HG02588 (cell line): ENCODE measurements around the gene C6orf62.
A peak's percentile ranks its signal among the peaks of the same experiment; 100 is the strongest.
"Not testable (repeated sequence)": the region's sequence is repeated elsewhere in the genome, so short reads cannot be mapped to it uniquely, and the experiment has no call there.

ENCODE experiments used
- ATAC-seq: cut with Tn5 transposase; IDR thresholded peaks from one replicate; pipeline ENCODE4 v1.9.1; 2021; ENCODE audit warnings: mild to moderate bottlenecking, moderate library complexity; ENCODE audit not compliant: unreplicated experiment

Gene C6orf62

GRCh38 chr6:24743265-24743943, 24.4 kb upstream of the C6orf62 start:
- ATAC-seq, result peak; percentile 81

DNA sequence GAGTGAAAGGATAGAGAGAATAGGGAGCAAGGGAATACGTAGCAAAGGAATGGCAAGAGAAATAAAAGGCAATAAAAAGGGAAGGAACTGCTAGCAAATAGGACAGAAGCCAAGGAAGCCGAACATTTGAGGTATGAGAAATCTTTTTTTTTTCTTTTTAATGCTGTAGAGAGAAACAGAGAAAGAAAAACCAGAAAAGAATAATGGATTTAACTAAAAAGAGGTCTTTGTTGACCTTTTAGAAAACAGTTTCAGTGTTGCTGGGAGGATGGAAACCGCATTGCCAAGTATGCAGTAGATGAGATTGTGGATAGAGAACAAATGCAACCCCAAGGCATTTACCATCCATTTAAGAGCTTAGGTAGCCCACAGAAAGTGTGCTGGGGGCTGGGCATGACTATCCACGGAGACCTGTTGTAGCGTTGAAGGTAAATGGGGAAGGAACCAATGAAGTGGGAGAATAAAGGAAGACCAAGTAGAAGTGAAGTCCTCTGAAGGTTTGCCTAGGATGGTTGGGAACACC, 23.3 kb upstream of the C6orf62 start:
- no peak for ATAC-seq

DNA sequence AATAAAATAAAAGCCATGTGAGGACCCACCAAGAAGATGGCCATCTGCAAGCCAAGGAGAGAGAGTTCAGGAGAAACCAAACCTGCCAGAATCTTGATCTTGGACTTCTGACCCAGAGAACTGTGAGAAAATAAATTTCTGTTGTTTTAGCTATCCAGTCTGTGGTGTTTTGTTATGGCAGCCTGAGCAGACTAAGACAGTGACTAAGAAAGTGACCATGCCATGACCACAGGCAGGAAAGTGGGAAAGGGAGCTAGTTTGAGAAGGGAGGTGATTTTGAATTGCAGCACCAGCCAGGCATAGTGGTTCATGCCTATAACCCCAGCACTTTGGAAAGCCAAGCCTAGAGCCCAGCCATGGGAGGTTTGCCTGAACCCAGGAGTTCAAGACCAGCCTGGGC, 21.9 kb upstream of the C6orf62 start:
- ATAC-seq, result no peak

GRCh38 chr6:24738741-24739140, 19.8 kb upstream of the C6orf62 start:
- no peak for ATAC-seq

- ATAC-seq, result not testable (repeated sequence)
Observed at GRCh38 chr6:24734710-24735109, 15.8 kb upstream of the C6orf62 start.

DNA sequence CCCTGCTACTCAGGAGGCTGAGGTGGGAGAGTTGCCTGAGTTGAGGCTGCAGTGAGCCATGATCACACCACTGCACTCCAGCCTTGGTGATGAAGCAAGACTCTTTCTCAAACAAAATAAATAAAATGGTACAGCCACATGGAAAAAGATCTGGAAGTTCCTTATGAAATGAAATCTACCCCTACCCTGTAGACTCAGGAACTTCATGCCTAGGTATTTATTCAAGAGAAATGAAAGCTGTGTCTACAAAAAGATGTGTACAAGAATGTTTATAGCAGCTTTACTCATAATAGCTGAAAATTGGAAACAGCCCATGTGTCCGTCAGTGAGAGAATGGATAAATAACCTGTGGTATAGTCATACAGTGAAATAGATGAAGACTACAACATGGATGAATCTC, 15.2 kb upstream of the C6orf62 start:
- ATAC-seq, result no peak

GRCh38 chr6:24731456-24732134, 12.6 kb upstream of the C6orf62 start:
- ATAC-seq, result not testable (repeated sequence)

GRCh38 chr6:24730653-24731052, 11.7 kb upstream of the C6orf62 start:
- ATAC-seq, result not testable (repeated sequence)

- ATAC-seq, result no peak
Observed at GRCh38 chr6:24723270-24723669, 4.3 kb upstream of the C6orf62 start.

- peak; percentile 45 for ATAC-seq
Observed at GRCh38 chr6:24721461-24722215, 2.7 kb upstream of the C6orf62 start.

DNA sequence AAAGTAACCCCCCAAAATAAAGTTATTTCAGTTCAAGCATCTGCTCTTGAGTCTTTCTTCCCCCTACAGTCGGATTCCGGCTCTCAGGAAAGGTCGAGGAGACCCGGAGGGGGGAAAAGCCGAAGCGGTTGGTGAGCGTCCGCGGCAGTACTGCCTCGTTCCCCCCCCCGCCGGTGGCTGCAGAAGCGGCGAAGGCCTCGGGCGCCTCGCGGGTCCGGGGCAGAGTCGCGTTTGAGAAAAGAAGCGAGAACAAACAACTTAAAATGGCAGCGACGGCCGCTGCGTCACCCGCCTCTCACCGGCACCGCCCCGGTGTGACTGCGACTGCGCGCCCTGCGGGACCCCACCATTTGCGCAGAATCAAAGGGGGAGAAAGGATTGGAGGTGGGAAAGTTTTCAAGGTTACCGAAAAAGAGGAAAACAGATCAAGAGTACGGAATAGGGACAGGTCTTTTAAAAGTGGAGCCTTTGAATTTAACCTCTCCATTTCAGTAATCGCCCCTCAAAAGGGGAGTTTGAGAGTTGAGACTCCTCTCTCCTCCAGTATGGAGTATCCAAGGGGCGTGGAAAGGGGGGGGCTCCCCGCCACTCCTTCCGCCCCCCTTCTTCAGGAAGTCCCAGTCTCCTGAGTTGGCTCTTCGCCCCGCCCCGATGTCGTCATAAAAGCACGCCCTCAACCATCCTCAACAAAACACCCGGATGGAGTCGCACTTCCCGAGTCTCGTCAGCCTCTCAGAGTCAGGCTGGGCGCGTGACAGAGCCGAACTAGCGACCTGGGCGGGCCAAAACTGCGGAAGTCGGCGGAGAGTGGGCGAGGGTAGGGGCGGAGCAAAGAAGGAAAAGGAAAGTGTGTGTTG, 1.9 kb upstream of the C6orf62 start:
- ATAC-seq, result peak; percentile 83

GRCh38 chr6:24720131-24720603, 1.2 kb upstream of the C6orf62 start:
- no peak for ATAC-seq

- ATAC-seq, result no peak
Observed at GRCh38 chr6:24718449-24719124, 367 bp downstream of the C6orf62 start.

DNA sequence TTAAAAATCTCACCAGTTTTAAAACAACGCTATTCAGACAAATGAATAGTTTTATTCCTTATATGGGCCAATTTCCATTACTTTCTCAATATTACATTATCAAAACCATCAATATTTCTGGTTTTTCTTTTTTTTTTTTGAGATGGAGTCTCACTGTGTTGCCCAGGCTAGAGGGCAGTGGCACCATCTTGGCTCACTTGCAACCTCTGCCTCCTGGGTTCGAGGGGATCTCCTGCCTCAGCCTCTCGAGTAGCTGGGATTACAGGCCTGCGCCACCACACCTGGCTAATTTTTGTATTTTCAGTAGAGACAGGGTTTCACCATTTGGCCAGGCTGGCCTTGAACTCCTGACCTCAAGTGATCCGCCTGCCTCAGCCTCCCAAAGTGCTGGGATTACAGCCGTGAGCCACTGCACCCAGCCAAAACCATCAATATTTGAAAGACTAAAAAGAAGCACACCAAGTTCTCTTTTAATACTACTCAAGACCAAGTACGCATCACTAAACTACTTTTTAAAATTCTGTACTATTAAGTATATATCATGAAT, 2.3 kb downstream of the C6orf62 start:
- not testable (repeated sequence) for ATAC-seq

GRCh38 chr6:24710519-24711303, 8.2 kb downstream of the C6orf62 start:
- ATAC-seq, result no peak

GRCh38 chr6:24709014-24709711, 9.8 kb downstream of the C6orf62 start:
- ATAC-seq, result no peak

- ATAC-seq, result no peak
Observed at GRCh38 chr6:24708612-24709011, 10.3 kb downstream of the C6orf62 start.

DNA sequence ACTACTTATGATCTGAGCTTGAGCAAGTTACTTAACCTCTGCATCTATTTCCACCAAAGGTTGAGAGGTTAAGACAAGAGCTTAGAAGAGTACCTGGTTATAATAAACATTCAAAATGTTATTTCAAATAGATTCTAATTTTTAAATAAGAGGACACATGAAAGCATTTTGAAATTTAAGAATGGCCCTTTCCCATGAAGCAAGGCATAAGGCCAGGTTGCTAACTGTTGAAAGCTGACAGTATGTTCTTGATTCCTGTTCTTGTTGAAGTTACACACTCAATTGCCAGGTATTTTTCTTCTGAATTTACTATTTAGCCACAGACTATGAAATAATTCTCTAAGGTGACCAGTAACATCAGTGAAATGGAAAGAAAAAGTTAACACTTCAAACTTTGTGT, 14.5 kb downstream of the C6orf62 start:
- ATAC-seq, result no peak
